Suprapubic skin (tissue), 4 donors: ENCODE data around the gene CERT1. TPM values are rescaled to one million over a fixed set of nuclear protein-coding genes. Genes with fewer than 3 reads are reported as not detected.

Experiments used
- DNase-seq, 2 donors: peaks; one replicate each; pipeline ENCODE4 v3.0.0-alpha.2; 2019; ENCODE audit warnings: low spot score in 2 of 2
- H3K27ac ChIP-seq: fragments of 200-600 bp; sonication (generic); one replicate; pipeline ENCODE4 v1.5.1; 2019
- H3K27me3 ChIP-seq: fragments of 200-600 bp; sonication (generic); one replicate; pipeline ENCODE4 v1.5.1; 2019
- H3K36me3 ChIP-seq: fragments of 200-600 bp; sonication (generic); one replicate; pipeline ENCODE4 v1.5.1; 2019
- H3K4me1 ChIP-seq: fragments of 200-600 bp; sonication (generic); one replicate; pipeline ENCODE4 v1.5.1; 2019
- H3K4me3 ChIP-seq: fragments of 200-600 bp; sonication (generic); one replicate; pipeline ENCODE4 v1.5.1; 2019; ENCODE audit warnings: mild to moderate bottlenecking
- H3K9me3 ChIP-seq: fragments of 200-600 bp; sonication (generic); one replicate; pipeline ENCODE4 v1.5.1; 2019
- CTCF ChIP-seq, 2 donors: fragments of 200-600 bp in 1 of 2; fragments of 450-650 bp in 1 of 2; sonication (generic) in 1 of 2; IDR thresholded peaks; one replicate each; pipeline ENCODE4 v1.5.1; 2016 to 2019; ENCODE audit warnings: antibody characterized with exemption in 2 of 2, mild to moderate bottlenecking in 1 of 2, moderate library complexity in 1 of 2
- EP300 ChIP-seq: sonication (generic); formaldehyde crosslinking; IDR thresholded peaks from one replicate; pipeline ENCODE4 v1.6.1; 2017; ENCODE audit warnings: antibody characterized with exemption
- POLR2A ChIP-seq, 2 donors: fragments of 450-650 bp; IDR thresholded peaks; one replicate each; pipeline ENCODE4 v1.6.1; 2017; ENCODE audit warnings: antibody characterized with exemption in 2 of 2, mild to moderate bottlenecking in 2 of 2, moderate library complexity in 2 of 2
- POLR2AphosphoS5 ChIP-seq, 3 donors: sonication (generic); formaldehyde crosslinking; IDR thresholded peaks; one replicate each; pipeline ENCODE4 v1.6.1; 2017; ENCODE audit warnings: antibody characterized with exemption in 3 of 3
- WGBS: methylation state at CpG from one replicate; pipeline ENCODE4 v1.1.5; 2018; 5-methylcytosine and 5-hydroxymethylcytosine counted together
- total RNA-seq, 4 donors: library from RNA; depleted of rRNA; stranded (reverse); fragments of >200 nt; gene quantifications; one replicate each; pipeline ENCODE4 v1.1.0, GENCODE V29; 2016

The CERT1 gene
- total RNA-seq, 4 donors from 2014 or later: 25.3 to 41.2 (median 32.4) TPM

GRCh38 chr5:75475364-75475763, 36.1 kb downstream of the CERT1 start:
- H3K27ac ChIP-seq: no peak overlapping the region
- no peaks in the 10 kb centered on the region for H3K4me1 ChIP-seq
- H3K27me3 ChIP-seq: no peaks in the 10 kb centered on the region
- no peaks in the 10 kb centered on the region for H3K36me3 ChIP-seq
- 79% methylated on average over 4 of the region's 4 CpGs for WGBS
- TF ChIP-seq CTCF (IDR thresholded peaks at IDR 0.05): no peak
- no peak for TF ChIP-seq POLR2AphosphoS5 (IDR thresholded peaks at IDR 0.05)
- TF ChIP-seq POLR2A (IDR thresholded peaks at IDR 0.05): no peak
- TF ChIP-seq EP300: no peak
- H3K4me3 ChIP-seq: no peak overlapping the region
- H3K9me3 ChIP-seq: no peaks in the 10 kb centered on the region
- no peak for DNase-seq

- no peaks in the 10 kb centered on the region for H3K36me3 ChIP-seq
- 84% methylated on average over 2 of the region's 2 CpGs for WGBS
- no peak overlapping the region for H3K4me3 ChIP-seq
- no peak overlapping the region for H3K27ac ChIP-seq
- no peaks in the 10 kb centered on the region for H3K27me3 ChIP-seq
- DNase-seq: no peak
- peaks cover 8% of the 10 kb centered on the region for H3K9me3 ChIP-seq
- TF ChIP-seq EP300 (no peak), CTCF (IDR thresholded peaks at IDR 0.05) (no peak), POLR2A (IDR thresholded peaks at IDR 0.05) (no peak), POLR2AphosphoS5 (IDR thresholded peaks at IDR 0.05) (no peak)
- no peaks in the 10 kb centered on the region for H3K4me1 ChIP-seq
Measured at GRCh38 chr5:75473463-75473862, 38.0 kb downstream of the CERT1 start.

- TF ChIP-seq EP300 (no peak), POLR2AphosphoS5 (IDR thresholded peaks at IDR 0.05) (no peak), POLR2A (IDR thresholded peaks at IDR 0.05) (no peak), CTCF (IDR thresholded peaks at IDR 0.05) (no peak)
- 100% methylated on average over 1 of the region's 1 CpG for WGBS
Measured at GRCh38 chr5:75472973-75473372, 38.5 kb downstream of the CERT1 start.

GRCh38 chr5:75471193-75471592, 40.2 kb downstream of the CERT1 start:
- Histone ChIP-seq H3K27ac (no peak overlapping the region), H3K4me3 (no peak overlapping the region), H3K9me3 (peaks cover 10% of the 10 kb centered on the region), H3K4me1 (no peaks in the 10 kb centered on the region), H3K27me3 (no peaks in the 10 kb centered on the region), H3K36me3 (no peaks in the 10 kb centered on the region)
- TF ChIP-seq CTCF (IDR thresholded peaks at IDR 0.05) (no peak), POLR2A (IDR thresholded peaks at IDR 0.05) (no peak)
- DNase-seq: no peak
- 100% methylated on average over 2 of the region's 2 CpGs for WGBS

More at GRCh38 chr5:75472973-75473372, 38.5 kb downstream of the CERT1 start:
- Histone ChIP-seq H3K9me3 (peaks cover 10% of the 10 kb centered on the region), H3K27ac (no peak overlapping the region), H3K4me3 (no peak overlapping the region), H3K27me3 (no peaks in the 10 kb centered on the region), H3K36me3 (no peaks in the 10 kb centered on the region), H3K4me1 (no peaks in the 10 kb centered on the region)
- DNase-seq: no peak

- Histone ChIP-seq H3K4me3 (no peak overlapping the region), H3K9me3 (peaks cover 10% of the 10 kb centered on the region), H3K27me3 (no peaks in the 10 kb centered on the region), H3K36me3 (no peaks in the 10 kb centered on the region), H3K27ac (no peak overlapping the region), H3K4me1 (no peaks in the 10 kb centered on the region)
- no peak for DNase-seq
- TF ChIP-seq POLR2A (IDR thresholded peaks at IDR 0.05) (no peak), POLR2AphosphoS5 (IDR thresholded peaks at IDR 0.05) (no peak), CTCF (IDR thresholded peaks at IDR 0.05) (no peak), EP300 (no peak)
- 100% methylated on average over 1 of the region's 1 CpG for WGBS
Measured at GRCh38 chr5:75469017-75469416, 42.4 kb downstream of the CERT1 start.
